HG03039 (cell line): ENCODE data around the gene RRM1.

Experiments
- ATAC-seq: cut with Tn5 transposase; IDR thresholded peaks from one replicate; pipeline ENCODE4 v1.9.1; 2021; ENCODE audit warnings: mild to moderate bottlenecking, moderate library complexity; ENCODE audit not compliant: unreplicated experiment

Gene RRM1

DNA sequence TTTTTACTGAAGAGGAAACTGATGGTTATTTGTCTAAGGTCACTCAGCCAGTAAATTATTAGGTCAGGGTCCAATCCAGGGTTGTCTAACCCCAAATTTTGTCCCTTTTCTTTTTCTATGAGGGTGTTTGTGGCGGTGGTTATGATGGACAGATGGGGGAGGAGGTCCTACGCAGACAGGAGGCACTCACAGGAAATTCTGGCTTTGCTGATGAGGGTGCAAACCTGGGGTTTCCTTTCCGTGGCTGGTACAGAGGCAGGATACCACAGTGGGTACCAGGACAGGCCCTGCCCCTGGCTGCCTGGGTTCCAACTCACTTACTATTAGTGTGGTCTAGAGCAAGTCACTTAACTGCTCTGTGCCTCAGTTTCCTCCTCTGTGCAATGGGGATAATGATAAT, 91.0 kb downstream of the RRM1 start:
- ATAC-seq: no peak

DNA sequence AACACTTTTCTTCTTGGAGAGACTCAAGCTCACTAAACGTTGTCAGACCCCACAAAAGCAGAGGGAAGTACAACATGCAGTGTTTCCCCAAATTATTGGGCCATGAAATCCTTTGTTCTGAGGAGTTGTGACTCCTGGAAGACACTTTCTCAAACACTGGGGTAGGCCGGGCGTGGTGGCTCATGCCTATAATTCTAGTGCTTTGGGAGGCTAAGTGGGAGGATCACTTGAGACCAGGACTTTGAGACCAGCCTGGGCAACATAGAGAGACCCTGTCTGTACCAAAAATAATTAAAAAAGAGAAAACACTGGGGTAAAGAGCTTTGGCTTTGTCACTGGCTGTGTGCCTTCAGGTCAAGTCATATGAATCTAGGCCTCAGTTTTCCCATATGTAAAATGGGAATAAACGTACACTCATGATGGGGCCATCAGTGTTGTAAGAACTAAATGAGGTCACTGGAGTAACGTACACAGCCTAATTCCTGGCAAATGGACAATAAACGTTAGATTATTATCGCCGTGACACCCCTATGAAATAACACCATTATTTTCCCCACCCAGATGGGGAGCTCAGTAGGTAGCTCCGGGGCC, 92.0 kb downstream of the RRM1 start:
- no peak for ATAC-seq

DNA sequence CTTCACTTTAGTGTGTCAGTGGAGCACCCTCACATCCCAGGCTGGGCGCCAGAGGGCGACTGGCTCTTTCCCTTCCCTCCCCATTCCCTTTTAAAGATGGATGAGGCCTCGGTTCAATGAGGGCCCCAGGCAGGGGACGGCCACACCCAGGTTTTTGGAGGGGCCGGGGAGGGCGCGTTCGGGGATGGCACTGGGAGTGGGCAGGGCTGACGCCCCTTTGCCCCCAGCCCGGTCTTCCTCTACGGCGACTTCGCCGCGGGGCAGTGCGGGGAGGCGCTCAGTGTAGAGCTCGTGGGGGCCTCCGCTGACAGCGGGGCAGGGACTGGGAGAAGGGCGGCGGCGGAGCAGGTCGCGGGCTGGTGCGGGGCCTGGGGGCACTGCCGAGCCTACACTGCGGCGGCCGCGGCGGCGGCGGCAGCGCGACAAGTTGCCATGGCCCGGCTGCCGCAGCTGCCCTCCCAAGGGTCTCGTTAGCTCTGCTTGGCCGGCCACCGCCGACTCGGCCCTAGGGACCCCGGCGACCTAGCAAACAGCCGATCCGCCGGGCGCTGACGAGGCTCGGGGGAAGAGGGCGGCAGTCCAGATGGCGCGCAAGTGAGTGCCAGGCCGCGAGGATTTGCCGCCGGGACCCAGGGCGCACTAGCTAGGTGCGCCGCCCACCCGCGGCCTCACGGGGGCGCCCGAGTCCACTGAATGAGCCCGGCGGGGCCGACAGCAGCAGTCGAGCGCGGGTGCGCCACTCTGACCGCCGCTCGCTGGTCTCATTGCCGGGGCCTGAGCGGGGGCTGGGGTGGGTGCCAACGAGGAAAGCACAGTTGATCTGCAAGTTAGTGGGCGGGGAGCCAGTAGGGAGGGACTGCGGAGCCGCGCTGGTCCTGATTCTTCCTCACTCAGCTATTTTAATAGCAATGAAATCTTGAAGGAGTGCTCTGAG, 92.7 kb downstream of the RRM1 start:
- ATAC-seq: peak; percentile 93
